ENCODE measurements around the gene GJB4. TPM values are rescaled to one million over a fixed set of nuclear protein-coding genes. Genes with fewer than 3 reads are reported as not detected.
"Not testable (repeated sequence)": the region's sequence is repeated elsewhere in the genome, so short reads cannot be mapped to it uniquely, and the experiment has no call there.

Gene GJB4
- polyA plus RNA-seq, 1 experiment, result not detected

DNA sequence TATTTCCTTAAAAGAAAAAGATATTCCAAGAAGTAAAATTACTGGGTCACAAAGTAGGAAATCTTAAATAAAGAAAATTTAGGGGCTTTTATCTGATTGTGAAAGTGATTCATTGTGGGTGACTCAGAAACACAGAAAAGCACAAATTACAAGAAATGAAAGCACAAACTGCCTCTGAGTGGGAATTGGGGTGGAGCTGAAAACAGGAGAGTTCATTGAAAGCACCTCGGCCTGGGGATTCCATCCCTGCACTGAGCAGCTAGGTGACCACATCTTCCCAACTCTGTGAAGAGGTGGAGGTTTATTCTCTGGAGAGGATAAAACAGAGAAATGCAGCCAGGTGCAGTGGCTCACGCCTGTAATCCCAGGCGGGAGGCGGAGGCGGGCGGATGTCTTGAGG lies 40.7 kb downstream of the GJB4 start:
- Histone ChIP-seq H3K36me3 (ENCODE audit: control insufficient read depth, insufficient read depth, low read length) (no peaks in the 10 kb centered on the region), H3K27me3 (ENCODE audit: control insufficient read depth, insufficient read depth, low read length) (no peaks in the 10 kb centered on the region), H3K4me3 (ENCODE audit: low read depth, low read length) (no peak overlapping the region)
- DNase-seq (ENCODE audit: low read depth), result no peak
- TF ChIP-seq, protein P1, sequence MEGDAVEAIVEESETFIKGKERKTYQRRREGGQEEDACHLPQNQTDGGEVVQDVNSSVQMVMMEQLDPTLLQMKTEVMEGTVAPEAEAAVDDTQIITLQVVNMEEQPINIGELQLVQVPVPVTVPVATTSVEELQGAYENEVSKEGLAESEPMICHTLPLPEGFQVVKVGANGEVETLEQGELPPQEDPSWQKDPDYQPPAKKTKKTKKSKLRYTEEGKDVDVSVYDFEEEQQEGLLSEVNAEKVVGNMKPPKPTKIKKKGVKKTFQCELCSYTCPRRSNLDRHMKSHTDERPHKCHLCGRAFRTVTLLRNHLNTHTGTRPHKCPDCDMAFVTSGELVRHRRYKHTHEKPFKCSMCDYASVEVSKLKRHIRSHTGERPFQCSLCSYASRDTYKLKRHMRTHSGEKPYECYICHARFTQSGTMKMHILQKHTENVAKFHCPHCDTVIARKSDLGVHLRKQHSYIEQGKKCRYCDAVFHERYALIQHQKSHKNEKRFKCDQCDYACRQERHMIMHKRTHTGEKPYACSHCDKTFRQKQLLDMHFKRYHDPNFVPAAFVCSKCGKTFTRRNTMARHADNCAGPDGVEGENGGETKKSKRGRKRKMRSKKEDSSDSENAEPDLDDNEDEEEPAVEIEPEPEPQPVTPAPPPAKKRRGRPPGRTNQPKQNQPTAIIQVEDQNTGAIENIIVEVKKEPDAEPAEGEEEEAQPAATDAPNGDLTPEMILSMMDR (IDR thresholded peaks at IDR 0.05; ENCODE audit: insufficient read depth, low read depth, low read length), result no peak
- CTCF ChIA-PET, result no interaction called here
- POLR2A ChIA-PET, result no interaction called here

DNA sequence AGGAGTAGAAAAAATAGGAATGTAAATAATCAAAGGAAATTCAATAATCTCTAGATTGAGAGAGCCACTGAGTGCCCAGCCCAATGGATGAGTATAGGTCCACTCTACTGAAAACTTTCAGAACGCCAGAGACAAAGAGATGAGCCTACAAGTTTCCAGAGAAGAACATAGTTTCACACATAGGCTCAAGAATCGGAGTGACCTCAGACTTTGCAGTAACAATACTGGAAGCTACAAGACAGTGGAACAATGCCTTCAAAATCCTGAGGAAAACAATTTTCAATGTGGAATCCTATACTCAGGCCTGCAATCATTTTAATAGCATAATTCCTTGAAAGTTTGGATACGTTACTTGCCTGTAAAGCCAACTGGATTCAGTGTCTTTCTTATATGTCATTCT lies 44.2 kb downstream of the GJB4 start:
- CTCF ChIA-PET, result interaction anchor here (1.0 kb wide), 1 partner anchor 15 kb away, joined by 4 read pairs; no protein-coding TSS in a partner anchor
- H3K36me3 ChIP-seq (ENCODE audit: control insufficient read depth, insufficient read depth, low read length), result no peaks in the 10 kb centered on the region
- H3K27me3 ChIP-seq (ENCODE audit: control insufficient read depth, insufficient read depth, low read length), result no peaks in the 10 kb centered on the region
- TF ChIP-seq, protein P1 (IDR thresholded peaks at IDR 0.05; ENCODE audit: insufficient read depth, low read depth, low read length), result no peak
- H3K4me3 ChIP-seq (ENCODE audit: low read depth, low read length), result no peak overlapping the region
- no peak for DNase-seq (ENCODE audit: low read depth)
- POLR2A ChIA-PET, result no interaction called here

DNA sequence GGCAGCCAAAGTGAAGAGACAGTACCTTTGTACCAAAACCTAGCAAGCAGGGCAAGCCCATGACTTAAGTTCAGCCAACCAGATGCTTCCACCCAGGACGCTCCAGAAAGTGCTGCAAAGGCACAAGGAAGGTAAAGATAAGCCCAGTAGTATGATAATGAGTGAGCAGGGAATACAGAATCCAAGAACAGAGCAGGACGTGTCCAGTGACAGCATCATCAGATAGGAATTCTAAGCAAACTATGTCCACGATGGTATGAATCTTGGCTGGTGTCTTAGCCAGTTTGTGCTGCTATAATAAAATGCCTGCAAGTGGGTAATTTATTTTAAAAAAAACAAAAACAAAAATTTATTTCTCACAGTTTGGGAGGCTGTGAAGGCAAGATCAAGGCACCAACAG lies 46.9 kb downstream of the GJB4 start:
- Histone ChIP-seq H3K36me3 (ENCODE audit: control insufficient read depth, insufficient read depth, low read length) (no peaks in the 10 kb centered on the region), H3K4me3 (ENCODE audit: low read depth, low read length) (no peak overlapping the region), H3K27me3 (ENCODE audit: control insufficient read depth, insufficient read depth, low read length) (no peaks in the 10 kb centered on the region)
- CTCF ChIA-PET, result no interaction called here
- POLR2A ChIA-PET, result no interaction called here
- DNase-seq (ENCODE audit: low read depth), result no peak
- TF ChIP-seq, protein P1 (IDR thresholded peaks at IDR 0.05; ENCODE audit: insufficient read depth, low read depth, low read length), result no peak

DNA sequence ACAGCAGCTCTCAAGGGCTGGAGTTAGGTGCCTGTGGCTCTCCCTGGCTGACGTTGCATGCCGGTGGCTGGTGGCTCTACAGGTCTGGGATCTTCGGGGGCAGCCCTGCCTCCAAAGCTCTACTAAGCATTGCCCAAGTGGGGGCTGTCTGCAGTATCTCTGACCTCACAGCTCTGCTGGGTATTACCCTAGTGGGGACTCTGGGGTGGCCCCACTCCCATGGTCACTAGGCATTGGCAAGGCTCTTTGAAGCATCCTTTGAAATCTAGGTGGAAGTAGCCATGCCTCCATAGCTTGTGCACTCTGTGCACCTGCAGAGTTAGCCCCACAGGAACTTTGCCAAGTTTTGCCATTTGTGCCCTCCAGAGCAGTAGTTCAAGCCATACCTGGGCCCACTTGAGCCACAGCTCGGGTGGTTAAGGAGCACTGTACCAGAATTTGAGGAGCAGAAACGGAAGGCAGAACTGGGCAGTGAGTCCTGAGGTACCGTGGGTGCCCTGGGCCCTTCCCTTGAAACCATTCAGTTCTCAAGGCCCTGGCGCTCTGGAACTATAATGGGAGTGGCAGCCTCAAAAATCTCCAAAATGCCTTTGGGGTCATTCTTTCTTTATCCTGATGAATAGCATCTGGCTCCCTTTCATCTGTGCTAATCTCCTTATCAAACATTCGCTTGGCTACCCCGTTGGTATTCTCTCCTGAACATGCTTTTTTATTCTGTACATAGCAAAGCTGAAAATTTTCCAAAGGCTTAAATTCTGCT lies 48.7 kb downstream of the GJB4 start:
- no peaks in the 10 kb centered on the region for H3K36me3 ChIP-seq (ENCODE audit: control insufficient read depth, insufficient read depth, low read length)
- no peak for DNase-seq (ENCODE audit: low read depth)
- CTCF ChIA-PET, result interaction anchor here (1.4 kb wide), 1 partner anchor 45 kb away, joined by 3 read pairs; no protein-coding TSS in a partner anchor

DNA sequence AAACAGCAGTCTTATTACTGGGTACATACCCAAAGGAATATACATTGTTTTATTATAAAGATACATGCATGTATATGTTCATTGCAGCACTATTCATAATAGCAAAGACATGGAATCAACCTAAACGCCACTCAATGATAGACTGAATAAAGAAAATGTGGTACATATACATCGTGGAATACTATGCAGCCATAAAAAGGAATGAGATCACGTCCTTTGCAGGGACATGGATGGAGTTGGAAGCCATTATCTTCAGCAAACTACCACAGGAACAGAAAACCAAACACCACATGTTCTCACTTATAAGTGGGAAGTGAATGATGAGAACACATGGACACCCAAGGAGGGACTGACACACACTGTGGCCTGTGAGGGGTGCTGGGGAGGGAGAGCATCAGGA lies 51.2 kb downstream of the GJB4 start:
- H3K36me3 ChIP-seq (ENCODE audit: control insufficient read depth, insufficient read depth, low read length); DNase-seq (ENCODE audit: low read depth); H3K27me3 ChIP-seq (ENCODE audit: control insufficient read depth, insufficient read depth, low read length); H3K4me3 ChIP-seq (ENCODE audit: low read depth, low read length); POLR2A ChIA-PET: not testable (repeated sequence)
- CTCF ChIA-PET, result interaction anchor here (1.0 kb wide), 1 partner anchor 38 kb away, joined by 3 read pairs; no protein-coding TSS in a partner anchor

More for the DNA sequence above, 48.7 kb downstream of the GJB4 start:
- no peak overlapping the region for H3K4me3 ChIP-seq (ENCODE audit: low read depth, low read length)
- TF ChIP-seq, protein P1 (IDR thresholded peaks at IDR 0.05; ENCODE audit: insufficient read depth, low read depth, low read length), result no peak
- POLR2A ChIA-PET, result no interaction called here
- H3K27me3 ChIP-seq (ENCODE audit: control insufficient read depth, insufficient read depth, low read length), result no peaks in the 10 kb centered on the region

Other genes with a start within 250 kb of the GJB4 start
- not detected in 2 replicates for gene GJB5, start 4.7 kb upstream of the GJB4 start, polyA plus RNA-seq (2011; rRNA removed)
- gene GJB3, start 21.5 kb downstream of the GJB4 start, polyA plus RNA-seq (2011; rRNA removed), result not detected in 2 replicates
- not detected in 2 replicates for gene GJA4, start 33.3 kb downstream of the GJB4 start, polyA plus RNA-seq (2011; rRNA removed)
- 41.9 and 44.8 TPM in 2 replicates for gene SMIM12, start 100.0 kb downstream of the GJB4 start, polyA plus RNA-seq (2011; rRNA removed)
- gene DLGAP3, start 169.9 kb downstream of the GJB4 start, polyA plus RNA-seq (2011; rRNA removed), result not detected in 2 replicates
- gene TMEM35B, start 225.6 kb downstream of the GJB4 start, polyA plus RNA-seq (2011; rRNA removed), result 69.4 and 79.5 TPM in 2 replicates

All from BJ (cell line).